A549 treated with AZD9567 at 1 μM for 4 hours (cell line): ENCODE data around the gene MARCHF4. TPM values are rescaled to one million over a fixed set of nuclear protein-coding genes. Genes with fewer than 3 reads are reported as not detected.

ENCODE experiments used
- total RNA-seq: library from RNA; stranded (reverse); fragments of 200-300 nt; extraction: Qiagen RNA extraction; gene quantifications from 5 replicates; pipeline ENCODE4 v1.2.3, GENCODE V29; 2022; ENCODE audit not compliant: insufficient read depth

The MARCHF4 gene
- 25.2 to 31.2 TPM (median 30.4 TPM) in 5 replicates for total RNA-seq

DNA sequence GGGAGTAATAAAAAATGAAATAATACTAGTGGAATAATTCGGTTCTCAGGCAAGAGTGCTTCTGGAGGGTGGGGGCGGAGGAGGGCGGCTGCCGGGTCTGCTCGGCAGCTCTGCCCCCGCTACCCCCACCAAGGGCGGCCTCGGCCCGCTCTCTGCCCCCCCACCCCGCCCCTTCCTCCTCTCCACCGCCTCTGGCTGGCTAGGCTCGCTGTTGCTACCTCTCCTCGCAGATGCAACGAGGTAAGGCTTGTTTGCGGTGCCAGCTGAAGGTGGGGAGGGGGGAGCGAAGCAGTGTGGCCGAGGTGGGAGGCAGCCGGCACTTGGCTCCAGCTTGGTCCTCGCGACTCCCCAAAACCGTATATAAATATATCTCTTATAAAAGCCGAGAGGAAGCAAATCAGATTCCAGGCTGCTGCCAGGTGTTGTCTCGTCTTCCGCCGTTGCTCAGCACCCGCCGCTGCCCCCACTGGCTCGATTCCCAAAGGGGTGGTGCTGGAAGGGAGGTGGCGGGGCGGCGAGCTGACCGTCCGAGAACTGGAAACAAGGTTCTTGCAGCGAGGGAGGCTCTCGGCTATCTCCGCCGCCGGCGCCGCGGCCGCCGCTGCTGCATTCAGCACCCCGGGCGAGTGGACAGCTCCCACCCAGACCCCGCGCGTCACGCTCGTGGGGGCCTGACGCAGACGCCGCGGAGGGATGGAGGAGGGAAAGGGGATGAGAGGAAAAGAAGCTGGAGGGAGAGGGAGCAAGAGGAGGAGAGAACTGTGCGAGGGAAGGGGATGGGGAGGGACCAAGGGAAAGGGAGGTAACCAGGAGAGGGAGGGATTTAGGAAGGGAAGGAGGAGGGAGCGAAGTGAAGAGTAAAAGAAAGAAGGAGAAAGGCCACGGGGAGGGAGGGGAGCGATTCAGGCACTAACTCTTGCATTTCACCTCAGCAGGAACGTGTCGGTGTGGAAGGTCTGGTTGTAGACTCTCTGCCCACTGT lies at the start of gene MARCHF4:
Gene MARCHF4, minus strand, starts transcription at position 763 of the 982 bp plus-strand sequence. CDS start 2,223 bp downstream, outside the sequence.

DNA sequence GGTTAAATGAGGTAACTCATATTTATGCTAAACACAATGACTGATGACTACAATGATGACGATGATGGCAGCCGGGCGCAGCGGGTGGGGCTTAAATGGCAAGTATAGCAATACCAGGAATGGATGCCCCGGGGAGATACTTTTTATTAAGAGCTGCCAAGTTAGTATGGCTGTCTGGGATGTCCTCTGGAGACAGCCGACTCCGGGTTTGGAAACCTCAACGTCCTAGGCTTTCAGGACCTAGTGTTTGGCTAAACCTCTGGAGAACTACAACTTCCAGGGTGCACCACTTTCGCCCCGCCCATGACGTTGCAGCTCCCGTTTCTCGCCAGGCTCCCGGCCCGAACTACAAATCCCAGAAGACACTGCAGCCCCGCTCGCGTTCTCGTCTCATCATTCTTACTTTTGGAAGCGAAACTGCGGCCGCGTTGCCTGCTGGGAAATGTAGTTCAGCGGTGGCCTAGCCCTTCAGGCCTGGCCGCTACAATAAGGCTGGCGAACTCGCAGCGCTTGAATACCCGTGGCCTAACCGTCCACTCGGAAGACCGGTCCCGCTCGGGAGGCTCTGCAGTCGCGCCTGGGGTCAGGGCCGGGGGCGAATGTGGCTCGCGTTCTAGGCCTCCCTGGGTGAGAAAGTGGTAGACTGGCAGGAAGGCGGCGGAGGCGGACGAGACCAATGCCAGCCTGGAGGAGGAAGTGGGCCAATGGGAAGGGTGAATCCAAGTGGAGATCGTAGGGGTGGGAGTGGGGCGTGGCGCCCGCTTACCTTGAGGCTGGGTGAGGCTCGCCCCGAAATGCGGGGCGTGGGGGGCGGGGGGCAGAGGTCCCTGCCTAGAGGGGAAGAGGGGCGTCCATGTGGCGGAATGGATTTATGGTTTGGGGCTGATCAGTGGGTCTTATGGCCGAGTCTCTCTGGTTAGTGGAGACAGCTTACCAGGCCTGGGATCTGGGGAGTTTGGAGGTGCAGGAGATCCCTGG lies 40.0 kb upstream of the MARCHF4 start, which contains the start of gene SMARCAL1:
Gene SMARCAL1, plus strand, starts transcription at position 463 of the 978 bp plus-strand sequence. CDS start 2,221 bp downstream, outside the sequence.

Other genes starting within 250 kb of the MARCHF4 start
- gene SMARCAL1, start 40.0 kb upstream of the MARCHF4 start, total RNA-seq, result 13.1 to 23.7 TPM (median 14.5 TPM) in 5 replicates
- gene RPL37A, start 126.4 kb upstream of the MARCHF4 start, total RNA-seq, result 3,340 to 5,310 TPM (median 4,999 TPM) in 5 replicates